Activated CD8-positive, alpha-beta memory T cell treated with anti-CD3 and anti-CD28 coated beads, Interleukin-2, amount 50 U/mL, for 24 hours (primary cell): Measurements from ENCODE around the gene SMIM21.
A peak's percentile ranks its signal among the peaks of the same experiment; 100 is the strongest.

Experiments used
- DNase-seq: peaks from one replicate; pipeline ENCODE4 v3.0.0-alpha.2; 2020; ENCODE audit errors: extremely low read depth

Gene SMIM21

GRCh38 chr18:75422341-75422910 lies 5.1 kb downstream of the SMIM21 start:
- DNase-seq, result no peak

GRCh38 chr18:75421656-75422055 lies 5.8 kb downstream of the SMIM21 start:
- DNase-seq, result no peak

GRCh38 chr18:75418293-75419005 lies 9.1 kb downstream of the SMIM21 start:
- no peak for DNase-seq

GRCh38 chr18:75410611-75411010 lies 16.9 kb downstream of the SMIM21 start:
- DNase-seq, result no peak

- DNase-seq, result no peak
Measured at GRCh38 chr18:75409806-75410205, 17.7 kb downstream of the SMIM21 start.

GRCh38 chr18:75408554-75409506 lies 18.7 kb downstream of the SMIM21 start:
- DNase-seq, result peak; percentile 18

GRCh38 chr18:75407468-75408437 lies 19.8 kb downstream of the SMIM21 start:
- DNase-seq, result no peak

- DNase-seq, result no peak
Measured at GRCh38 chr18:75406491-75407445, 20.7 kb downstream of the SMIM21 start.

- no peak for DNase-seq
Measured at GRCh38 chr18:75405351-75405750, 22.2 kb downstream of the SMIM21 start.

GRCh38 chr18:75400366-75400765 lies 27.1 kb downstream of the SMIM21 start:
- DNase-seq, result no peak

- no peak for DNase-seq
Measured at GRCh38 chr18:75395137-75395536, 32.4 kb downstream of the SMIM21 start.

GRCh38 chr18:75393721-75394120 lies 33.8 kb downstream of the SMIM21 start:
- no peak for DNase-seq

- no peak for DNase-seq
Measured at GRCh38 chr18:75392226-75392578, 35.3 kb downstream of the SMIM21 start.

GRCh38 chr18:75391279-75392225 lies 36.0 kb downstream of the SMIM21 start:
- DNase-seq, result no peak

- DNase-seq, result no peak
Measured at GRCh38 chr18:75390854-75391253, 36.6 kb downstream of the SMIM21 start.

- DNase-seq, result no peak
Measured at GRCh38 chr18:75384144-75384543, 43.4 kb downstream of the SMIM21 start.

GRCh38 chr18:75378376-75379315 lies 48.9 kb downstream of the SMIM21 start:
- no peak for DNase-seq

- no peak for DNase-seq
Measured at GRCh38 chr18:75377926-75378325, 49.6 kb downstream of the SMIM21 start.
